Tibial artery (tissue), 4 donors: Measurements from ENCODE around the gene TMEM92.

ENCODE experiments used
- DNase-seq, 2 donors: peaks; one replicate each; pipeline ENCODE4 v3.0.0-alpha.2; 2019
- H3K27ac ChIP-seq, 2 donors: fragments of 200-600 bp; sonication (generic) in 1 of 2; 1 replicate in 1 of 2; 2 replicates in 1 of 2; pipeline ENCODE4 v1.5.1; 2018 to 2019; ENCODE audit warnings: mild to moderate bottlenecking in 1 of 2
- H3K27me3 ChIP-seq, 2 donors: fragments of 200-600 bp; sonication (generic) in 1 of 2; one replicate each; pipeline versions ENCODE4 v1.5.1 to v1.6.0; 2016 to 2019
- H3K36me3 ChIP-seq, 3 donors: fragments of 200-600 bp; sonication (generic) in 2 of 3; one replicate each; pipeline ENCODE4 v1.5.1; 2016 to 2019; ENCODE audit warnings: mild to moderate bottlenecking in 2 of 3
- H3K4me1 ChIP-seq, 4 donors: fragments of 200-600 bp; sonication (generic) in 2 of 4; 1 replicate in 3 of 4; 2 replicates in 1 of 4; pipeline ENCODE4 v1.5.1; 2016 to 2019
- H3K4me3 ChIP-seq, 2 donors: fragments of 200-600 bp; sonication (generic) in 1 of 2; 1 replicate in 1 of 2; 2 replicates in 1 of 2; pipeline ENCODE4 v1.5.1; 2018 to 2019; ENCODE audit warnings: mild to moderate bottlenecking in 2 of 2
- H3K9me3 ChIP-seq, 3 donors: fragments of 200-600 bp; sonication (generic) in 1 of 3; one replicate each; pipeline ENCODE4 v1.5.1; 2016 to 2019
- CTCF ChIP-seq, 2 experiments: fragments of 200-600 bp in 1 of 2; fragments of 450-650 bp in 1 of 2; IDR thresholded peaks; one replicate each; pipeline ENCODE4 v1.5.1; 2017 to 2019; ENCODE audit warnings: antibody characterized with exemption in 2 of 2, mild to moderate bottlenecking in 1 of 2, moderate library complexity in 1 of 2
- intact Hi-C: fragments of 100-400 bp; cut with DNase I; formaldehyde crosslinking; loops from one replicate; pipeline ENCODE4 v1.15.0; 2023; ENCODE audit warnings: low total_unique reads

Gene TMEM92

DNA sequence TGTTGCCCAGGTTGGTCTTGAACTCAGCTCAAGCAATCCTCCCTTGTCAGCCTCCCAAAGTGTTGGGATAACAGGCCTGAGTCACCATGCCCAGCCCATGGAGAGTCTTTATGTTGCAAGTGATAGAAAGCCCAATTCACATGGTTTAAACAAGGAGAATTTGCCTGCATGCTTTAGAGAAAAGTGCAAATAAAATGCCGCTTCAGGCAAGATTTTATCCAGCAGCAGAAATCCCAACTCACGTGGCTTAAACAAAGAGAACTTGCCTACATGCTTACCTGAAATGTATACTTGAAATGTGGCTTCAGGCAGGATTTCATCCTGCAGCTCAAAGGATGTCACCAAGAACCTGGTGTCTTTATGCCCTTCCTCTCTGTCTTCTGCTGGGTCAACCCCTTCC lies 42.9 kb downstream of the TMEM92 start:
- Histone ChIP-seq H3K27me3 (peaks cover 0 to 4% of the 10 kb centered on the region in 2 donors), H3K4me1 (no peaks in the 10 kb centered on the region), H3K36me3 (no peaks in the 10 kb centered on the region), H3K4me3 (no peak overlapping the region), H3K9me3 (no peaks in the 10 kb centered on the region), H3K27ac (no peak overlapping the region)
- peak in 1 of 2 donors; percentile 11 for DNase-seq
- TF ChIP-seq CTCF (IDR thresholded peaks at IDR 0.05) = no peak
- intact Hi-C loops = no loop called here

DNA sequence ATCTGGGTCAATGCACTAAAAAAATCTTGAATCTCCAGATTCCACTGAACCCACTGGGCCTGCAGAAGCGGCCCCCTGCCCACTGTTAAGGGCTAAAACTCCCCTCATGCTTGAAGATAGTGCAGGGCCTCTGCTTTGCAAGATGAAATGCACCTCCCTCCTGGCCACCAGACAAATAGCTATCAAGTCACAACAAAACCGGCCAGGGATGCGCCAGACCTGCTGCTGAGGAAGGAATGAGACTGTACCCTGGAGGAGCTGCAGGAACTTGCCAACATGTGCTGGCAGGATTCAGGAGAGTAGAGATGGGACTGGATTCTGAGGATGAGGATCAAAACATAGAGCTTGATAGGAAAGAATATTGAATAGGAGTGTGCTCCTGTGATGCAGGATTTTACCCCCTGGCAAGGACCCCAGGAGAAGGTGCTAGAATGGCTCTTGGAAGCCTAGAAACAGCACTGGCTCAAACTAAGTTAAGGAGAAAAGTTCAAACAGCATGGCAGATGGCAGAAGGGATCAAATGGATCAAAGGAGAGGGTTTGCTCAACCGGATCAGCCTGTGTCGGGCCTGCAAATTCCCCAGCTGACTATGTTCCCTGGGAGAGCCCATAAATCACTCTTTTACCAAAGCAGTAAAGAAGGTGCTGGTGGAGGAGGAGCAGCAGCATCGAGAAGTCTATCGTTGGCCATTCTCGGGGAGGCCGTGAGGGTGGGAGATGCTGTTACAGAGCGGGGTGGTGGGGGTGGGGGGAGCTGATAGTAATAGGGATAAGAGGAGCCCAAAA lies 44.4 kb downstream of the TMEM92 start:
- H3K36me3 ChIP-seq = no peaks in the 10 kb centered on the region
- peak in 1 of 2 donors; percentile 1 for DNase-seq
- no peaks in the 10 kb centered on the region for H3K27me3 ChIP-seq
- no peak overlapping the region for H3K4me3 ChIP-seq
- TF ChIP-seq CTCF (IDR thresholded peaks at IDR 0.05) = no peak
- no peak overlapping the region for H3K27ac ChIP-seq
- intact Hi-C loops = no loop called here
- H3K9me3 ChIP-seq = no peaks in the 10 kb centered on the region
- no peaks in the 10 kb centered on the region for H3K4me1 ChIP-seq

GRCh38 chr17:50319306-50320004 lies 45.2 kb downstream of the TMEM92 start:
- DNase-seq = no peak
- intact Hi-C loops = no loop called here
- no peak overlapping the region for H3K4me3 ChIP-seq
- H3K27me3 ChIP-seq = no peaks in the 10 kb centered on the region
- no peaks in the 10 kb centered on the region for H3K4me1 ChIP-seq
- no peaks in the 10 kb centered on the region for H3K9me3 ChIP-seq
- H3K36me3 ChIP-seq = no peaks in the 10 kb centered on the region
- no peak overlapping the region for H3K27ac ChIP-seq
- TF ChIP-seq CTCF (IDR thresholded peaks at IDR 0.05) = no peak

DNA sequence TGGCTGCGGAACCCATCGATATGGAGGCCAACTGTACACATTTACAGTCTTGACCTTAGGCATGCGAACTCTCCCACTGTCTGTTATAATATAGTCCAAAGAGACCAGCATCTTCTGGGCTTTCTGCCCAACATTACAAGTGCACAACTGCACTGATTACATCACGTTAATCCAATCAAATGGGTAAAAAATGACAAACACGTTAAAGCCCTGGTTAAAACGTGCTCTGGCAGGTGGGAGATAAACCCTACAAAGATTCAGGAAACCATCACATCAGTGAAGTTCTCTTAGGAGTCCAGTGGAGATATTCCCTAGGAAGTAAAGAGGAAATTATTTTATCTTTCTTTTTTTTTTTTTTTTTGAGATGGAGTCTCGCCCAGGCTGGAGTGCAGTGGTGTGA lies 48.0 kb downstream of the TMEM92 start:
- intact Hi-C loops = no loop called here
- Histone ChIP-seq H3K9me3 (no peaks in the 10 kb centered on the region), H3K36me3 (no peaks in the 10 kb centered on the region), H3K4me3 (no peak overlapping the region), H3K27ac (no peak overlapping the region), H3K4me1 (no peaks in the 10 kb centered on the region), H3K27me3 (no peaks in the 10 kb centered on the region)
- no peak for TF ChIP-seq CTCF (IDR thresholded peaks at IDR 0.05)
- no peak for DNase-seq

DNA sequence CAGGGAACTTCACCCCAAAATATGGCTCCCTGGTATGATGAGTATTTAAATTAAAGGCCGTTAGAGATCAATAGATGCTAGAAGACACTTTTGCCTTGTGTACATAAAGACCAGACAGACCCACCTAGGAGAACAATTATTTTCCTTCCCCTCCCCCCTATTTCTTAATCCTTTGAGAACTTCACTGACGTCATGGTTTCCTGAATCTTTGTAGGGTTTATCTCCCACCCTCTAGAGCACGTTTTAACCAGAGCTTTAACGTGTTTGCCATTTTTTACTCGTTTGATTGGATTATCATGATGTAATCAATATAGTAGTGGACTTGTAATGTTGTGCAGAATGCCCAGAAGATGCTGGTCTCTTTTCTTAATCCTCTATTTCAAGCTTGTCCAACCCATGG lies 48.8 kb downstream of the TMEM92 start:
- TF ChIP-seq CTCF (IDR thresholded peaks at IDR 0.05) = no peak
- Histone ChIP-seq H3K9me3 (no peaks in the 10 kb centered on the region), H3K36me3 (no peaks in the 10 kb centered on the region), H3K27me3 (no peaks in the 10 kb centered on the region), H3K27ac (no peak overlapping the region), H3K4me1 (no peaks in the 10 kb centered on the region), H3K4me3 (no peak overlapping the region)
- no peak for DNase-seq
- intact Hi-C loops = no loop called here
